Trophoblast cell (in vitro differentiated cells and primary cell): ENCODE results near the gene SFR1.
"Not testable (repeated sequence)": the region's sequence is repeated elsewhere in the genome, so short reads cannot be mapped to it uniquely, and the experiment has no call there.

Experiments
- DNase-seq, 2 donors: peaks; one replicate each; pipeline ENCODE4 v3.0.0-alpha.2; 2016
- H2AFZ ChIP-seq: 2 replicates; pipeline ENCODE4 v1.6.1; 2013; ENCODE audit warnings: low read length, moderate library complexity, mild to moderate bottlenecking; ENCODE audit not compliant: insufficient read depth, poor library complexity
- H2AK5ac ChIP-seq: 2 replicates; pipeline ENCODE4 v1.6.1; 2013; ENCODE audit warnings: mild to moderate bottlenecking, low read length
- H2BK120ac ChIP-seq: 2 replicates; pipeline ENCODE4 v1.6.1; 2013; ENCODE audit warnings: low read length, mild to moderate bottlenecking, moderate library complexity; ENCODE audit not compliant: insufficient read depth, poor library complexity
- H2BK12ac ChIP-seq: 2 replicates; pipeline ENCODE4 v1.6.1; 2013; ENCODE audit warnings: mild to moderate bottlenecking, low read length, moderate library complexity
- H2BK5ac ChIP-seq: 2 replicates; pipeline ENCODE4 v1.6.1; 2013; ENCODE audit warnings: low read length, low read depth, moderate library complexity, mild to moderate bottlenecking; ENCODE audit not compliant: poor library complexity
- H3K14ac ChIP-seq: 2 replicates; pipeline ENCODE4 v1.6.1; 2013; ENCODE audit warnings: mild to moderate bottlenecking, low read length
- H3K18ac ChIP-seq: 2 replicates; pipeline ENCODE4 v1.6.1; 2013; ENCODE audit warnings: mild to moderate bottlenecking, low read length
- H3K23ac ChIP-seq: 2 replicates; pipeline ENCODE4 v1.6.1; 2013; ENCODE audit warnings: low read length
- H3K27ac ChIP-seq: 2 replicates; pipeline ENCODE4 v1.5.1; 2013; ENCODE audit warnings: low read depth, mild to moderate bottlenecking, inconsistent platforms, low read length, moderate library complexity
- H3K27me3 ChIP-seq: 2 replicates; pipeline ENCODE4 v1.6.1; 2013; ENCODE audit warnings: inconsistent platforms, mild to moderate bottlenecking, low read length, moderate library complexity; ENCODE audit not compliant: insufficient read depth
- H3K36me3 ChIP-seq, 2 experiments: 1 replicate in 1 of 2; 2 replicates in 1 of 2; pipeline ENCODE4 v1.6.1; 2013; ENCODE audit warnings: low read length in 2 of 2, mild to moderate bottlenecking in 2 of 2, moderate library complexity in 1 of 2; ENCODE audit not compliant: insufficient read depth in 2 of 2, control insufficient read depth in 1 of 2
- H3K4ac ChIP-seq: 2 replicates; pipeline ENCODE4 v1.6.1; 2013; ENCODE audit warnings: low read depth, mild to moderate bottlenecking, low read length, moderate library complexity
- H3K4me1 ChIP-seq, 2 experiments: 1 replicate in 1 of 2; 2 replicates in 1 of 2; pipeline ENCODE4 v1.6.1; 2013; ENCODE audit warnings: low read length in 2 of 2, mild to moderate bottlenecking in 2 of 2, moderate library complexity in 1 of 2; ENCODE audit not compliant: insufficient read depth in 2 of 2, control insufficient read depth in 1 of 2
- H3K4me2 ChIP-seq: 2 replicates; pipeline ENCODE4 v1.6.1; 2013; ENCODE audit warnings: inconsistent platforms, mild to moderate bottlenecking, low read length, moderate library complexity
- H3K4me3 ChIP-seq: 2 replicates; pipeline ENCODE4 v1.5.1; 2013; ENCODE audit warnings: mild to moderate bottlenecking, low read depth, low read length, inconsistent platforms
- H3K79me1 ChIP-seq: one replicate; pipeline ENCODE4 v1.6.1; 2013; ENCODE audit warnings: low read length
- H3K79me2 ChIP-seq: 2 replicates; pipeline ENCODE4 v1.6.1; 2013; ENCODE audit warnings: low read length, mild to moderate bottlenecking; ENCODE audit not compliant: control insufficient read depth, insufficient read depth, poor library complexity
- H3K9ac ChIP-seq: 2 replicates; pipeline ENCODE4 v1.6.1; 2013; ENCODE audit warnings: mild to moderate bottlenecking, low read length
- H3K9me3 ChIP-seq: 2 replicates; pipeline ENCODE4 v1.6.1; 2013; ENCODE audit warnings: low read depth, mild to moderate bottlenecking, control low read depth, inconsistent platforms, low read length; ENCODE audit not compliant: insufficient read depth
- H4K12ac ChIP-seq: 2 replicates; pipeline ENCODE4 v1.6.1; 2013; ENCODE audit warnings: low read depth, mild to moderate bottlenecking, low read length, moderate library complexity
- H4K8ac ChIP-seq: 2 replicates; pipeline ENCODE4 v1.6.1; 2013; ENCODE audit warnings: low read depth, mild to moderate bottlenecking, low read length, moderate library complexity
- H4K91ac ChIP-seq: one replicate; pipeline ENCODE4 v1.6.1; 2013; ENCODE audit warnings: low read depth, mild to moderate bottlenecking, low read length, moderate library complexity
- WGBS: extraction: QIAGEN DNeasy Blood & Tissue Kit; methylation state at CpG from one replicate; pipeline ENCODE4 v1.1.7; 2013; ENCODE audit warnings: missing lambda C conversion rate; ENCODE audit not compliant: insufficient read length, insufficient coverage; ENCODE audit errors: extremely low coverage; 5-methylcytosine and 5-hydroxymethylcytosine counted together

Gene SFR1

DNA sequence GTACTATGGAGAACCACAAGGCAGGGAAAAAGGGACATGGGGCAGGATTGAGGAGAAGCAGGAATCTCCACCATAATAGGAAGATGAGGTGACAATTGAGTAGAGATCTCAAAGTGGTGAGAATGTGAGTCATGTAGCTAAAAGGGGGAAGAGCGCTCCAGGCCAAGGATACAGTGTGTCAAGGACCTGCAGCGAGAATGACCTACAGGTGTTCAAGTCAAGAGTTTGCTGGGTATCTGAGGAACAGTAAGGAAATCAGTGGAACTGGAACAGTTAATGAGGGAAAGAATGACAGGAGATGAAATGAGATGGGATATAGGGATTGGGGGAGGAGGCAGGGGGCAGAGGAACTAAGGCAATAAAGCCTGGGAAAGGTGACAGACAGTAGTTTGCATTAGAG is 33.6 kb downstream of the SFR1 start:
- no peak overlapping the region for H3K18ac ChIP-seq
- no peaks in the 10 kb centered on the region for H3K36me3 ChIP-seq
- no peak overlapping the region for H2BK120ac ChIP-seq
- no peak overlapping the region for H3K4me2 ChIP-seq
- H2BK12ac ChIP-seq: no peak overlapping the region
- no peaks in the 10 kb centered on the region for H3K79me2 ChIP-seq
- no peak overlapping the region for H2BK5ac ChIP-seq
- H2AK5ac ChIP-seq: no peak overlapping the region
- no peak overlapping the region for H3K4ac ChIP-seq
- no peak overlapping the region for H4K91ac ChIP-seq
- no peaks in the 10 kb centered on the region for H3K27me3 ChIP-seq
- H4K12ac ChIP-seq: no peak overlapping the region
- H3K27ac ChIP-seq: no peak overlapping the region
- H3K23ac ChIP-seq: no peak overlapping the region
- no peak overlapping the region for H3K4me3 ChIP-seq
- no peaks in the 10 kb centered on the region for H3K4me1 ChIP-seq
- WGBS: no CpG with 5 or more reads among the region's 2 CpGs
- H3K79me1 ChIP-seq: no peaks in the 10 kb centered on the region
- DNase-seq: no peak
- H3K9me3 ChIP-seq: peaks cover 2% of the 10 kb centered on the region
- no peak overlapping the region for H4K8ac ChIP-seq
- H2AFZ ChIP-seq: no peak overlapping the region
- H3K14ac ChIP-seq: no peak overlapping the region
- no peak overlapping the region for H3K9ac ChIP-seq

DNA sequence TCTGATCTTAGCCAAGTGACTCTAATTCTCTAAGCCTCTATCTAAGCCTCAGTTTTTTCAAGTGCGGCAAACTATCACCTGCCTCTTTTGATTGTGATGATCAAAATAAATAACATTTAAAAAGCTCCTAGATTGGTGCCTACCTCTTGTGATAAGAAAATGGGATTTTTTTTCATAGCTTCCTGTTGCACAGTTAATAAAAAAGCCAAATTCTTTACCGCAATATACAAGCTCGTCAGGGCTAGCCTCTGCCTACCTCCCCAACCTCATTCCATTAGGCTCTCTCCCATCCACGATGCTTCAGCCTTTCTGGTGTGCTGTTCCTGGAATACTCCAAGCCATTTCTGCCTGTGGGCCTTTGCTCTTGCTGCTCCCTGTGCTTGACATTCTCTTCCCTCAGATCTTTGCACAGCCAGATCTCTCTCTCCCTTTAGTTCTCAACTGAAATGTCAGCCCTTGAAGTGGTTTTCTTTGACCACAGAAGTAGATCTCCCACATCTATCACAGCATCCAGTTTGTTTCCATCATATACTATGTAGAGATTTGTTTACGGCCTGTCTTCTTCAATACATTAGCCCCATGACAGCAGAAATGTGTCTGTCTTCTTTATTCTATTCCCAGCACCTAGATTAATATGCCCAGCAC is 48.8 kb downstream of the SFR1 start:
- WGBS: no CpG with 5 or more reads among the region's 5 CpGs
- Histone ChIP-seq H3K36me3 (no peaks in the 10 kb centered on the region), H3K18ac (no peak overlapping the region), H3K4me2 (no peak overlapping the region), H3K9me3 (no peaks in the 10 kb centered on the region), H3K27me3 (no peaks in the 10 kb centered on the region), H2AK5ac (no peak overlapping the region), H3K79me1 (no peaks in the 10 kb centered on the region), H2BK120ac (no peak overlapping the region), H3K14ac (no peak overlapping the region), H3K4ac (no peak overlapping the region), H2BK5ac (no peak overlapping the region), H3K4me1 (no peaks in the 10 kb centered on the region), H3K79me2 (no peaks in the 10 kb centered on the region), H4K12ac (no peak overlapping the region), H3K27ac (no peak overlapping the region), H3K9ac (no peak overlapping the region), H2BK12ac (no peak overlapping the region), H4K8ac (no peak overlapping the region), H3K23ac (no peak overlapping the region), H2AFZ (no peak overlapping the region), H3K4me3 (no peak overlapping the region), H4K91ac (no peak overlapping the region)
- no peak for DNase-seq

DNA sequence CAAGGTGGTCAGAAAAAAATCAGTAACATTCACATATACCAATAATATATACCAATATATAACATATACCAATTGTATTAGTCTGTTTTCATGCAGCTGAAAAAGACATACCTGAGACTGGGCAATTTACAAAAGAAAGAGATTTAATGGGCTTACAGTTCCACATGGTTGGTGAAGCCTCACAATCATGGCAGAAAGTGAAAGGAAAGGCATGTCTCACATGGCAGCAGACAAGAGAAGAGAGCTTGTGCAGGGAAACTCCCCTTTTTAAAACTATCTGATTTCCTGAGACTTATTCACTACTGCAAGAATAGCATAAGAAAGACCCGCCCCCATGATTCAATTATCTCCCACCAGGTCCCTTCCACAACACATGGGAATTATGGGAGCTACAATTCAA is 52.2 kb downstream of the SFR1 start:
- H3K27ac ChIP-seq, H3K9me3 ChIP-seq, H3K4ac ChIP-seq, H3K18ac ChIP-seq, H3K4me2 ChIP-seq, H2BK120ac ChIP-seq, H3K4me3 ChIP-seq, H2BK5ac ChIP-seq, H3K14ac ChIP-seq, H2BK12ac ChIP-seq, H4K8ac ChIP-seq, H3K27me3 ChIP-seq, H3K23ac ChIP-seq, H3K79me1 ChIP-seq, H2AK5ac ChIP-seq, H3K4me1 ChIP-seq, H3K9ac ChIP-seq, H3K79me2 ChIP-seq, H4K12ac ChIP-seq, H3K36me3 ChIP-seq, H4K91ac ChIP-seq, DNase-seq, H2AFZ ChIP-seq: not testable (repeated sequence)
- WGBS: no CpG with 5 or more reads among the region's 1 CpG
